Gastroesophageal sphincter (tissue), 4 donors: ENCODE results near the gene SFR1. TPM values are rescaled to one million over a fixed set of nuclear protein-coding genes. Genes with fewer than 3 reads are reported as not detected.

Experiments
- ATAC-seq: fragments of 150-250 bp; one replicate; pipeline ENCODE4 v1.9.1; 2016; ENCODE audit warnings: mild to moderate bottlenecking, moderate library complexity
- H3K27ac ChIP-seq, 4 donors: fragments of 200-600 bp; sonication (generic) in 3 of 4; 1 replicate in 3 of 4; 2 replicates in 1 of 4; pipeline ENCODE4 v1.5.1; 2016 to 2019
- H3K27me3 ChIP-seq: fragments of 200-600 bp; sonication (generic); one replicate; pipeline ENCODE4 v1.5.1; 2019
- H3K36me3 ChIP-seq, 2 donors: fragments of 200-600 bp; sonication (generic); one replicate each; pipeline ENCODE4 v1.5.1; 2019; ENCODE audit warnings: control low read depth in 1 of 2
- H3K4me1 ChIP-seq, 3 donors: fragments of 200-600 bp; sonication (generic); 1 replicate in 2 of 3; 2 replicates in 1 of 3; pipeline ENCODE4 v1.5.1; 2016 to 2019; ENCODE audit warnings: control low read depth in 2 of 3
- H3K4me3 ChIP-seq, 2 donors: fragments of 200-600 bp; sonication (generic); one replicate each; pipeline ENCODE4 v1.5.1; 2019; ENCODE audit warnings: mild to moderate bottlenecking in 1 of 2, moderate library complexity in 1 of 2
- H3K9me3 ChIP-seq, 3 donors: fragments of 200-600 bp; sonication (generic); one replicate each; pipeline ENCODE4 v1.5.1; 2017 to 2019; ENCODE audit warnings: control low read depth in 2 of 3
- CTCF ChIP-seq, 4 experiments: fragments of 200-600 bp in 2 of 4; fragments of 450-650 bp in 2 of 4; sonication (generic) in 1 of 4; IDR thresholded peaks; one replicate each; pipeline ENCODE4 v1.5.1; 2017 to 2019; ENCODE audit warnings: antibody characterized with exemption in 4 of 4, mild to moderate bottlenecking in 2 of 4, moderate library complexity in 2 of 4
- EP300 ChIP-seq: sonication (generic); formaldehyde crosslinking; IDR thresholded peaks from one replicate; pipeline ENCODE4 v1.6.1; 2017; ENCODE audit warnings: antibody characterized with exemption, mild to moderate bottlenecking
- POLR2A ChIP-seq, 2 donors: fragments of 450-650 bp; IDR thresholded peaks; one replicate each; pipeline ENCODE4 v1.6.1; 2017; ENCODE audit warnings: antibody characterized with exemption in 2 of 2, mild to moderate bottlenecking in 2 of 2, moderate library complexity in 1 of 2
- POLR2AphosphoS5 ChIP-seq: sonication (generic); formaldehyde crosslinking; IDR thresholded peaks from one replicate; pipeline ENCODE4 v1.6.1; 2017; ENCODE audit warnings: antibody characterized with exemption
- WGBS, 2 donors: methylation state at CpG; one replicate each; pipeline ENCODE4 v1.1.5; 2018; ENCODE audit warnings: low coverage in 1 of 2; 5-methylcytosine and 5-hydroxymethylcytosine counted together
- total RNA-seq, 4 donors: library from RNA; depleted of rRNA; stranded (reverse); fragments of >200 nt; gene quantifications; one replicate each; pipeline ENCODE4 v1.1.0, GENCODE V29; 2016

SFR1 gene
- total RNA-seq, 4 donors from 2014 or later = 5.3 to 12.7 (median 9.8) TPM

- no peak overlapping the region for H3K4me3 ChIP-seq
- H3K27me3 ChIP-seq = no peaks in the 10 kb centered on the region
- WGBS, 2 donors = 8 to 27% methylated on average over 1 of the region's 1 CpG
- H3K4me1 ChIP-seq = no peaks in the 10 kb centered on the region
- no peak for ATAC-seq
- TF ChIP-seq POLR2AphosphoS5 (no peak), EP300 (no peak), POLR2A (IDR thresholded peaks at IDR 0.05) (no peak), CTCF (IDR thresholded peaks at IDR 0.05) (no peak)
- no peak overlapping the region for H3K27ac ChIP-seq
- no peaks in the 10 kb centered on the region for H3K9me3 ChIP-seq
- no peaks in the 10 kb centered on the region for H3K36me3 ChIP-seq
Measured at GRCh38 chr10:104113376-104113956, 8.5 kb upstream of the SFR1 start.

GRCh38 chr10:104117839-104118323, 4.1 kb upstream of the SFR1 start:
- peaks cover 5 to 16% (median 7%) of the 10 kb centered on the region in 3 donors for H3K4me1 ChIP-seq
- H3K27me3 ChIP-seq = no peaks in the 10 kb centered on the region
- H3K9me3 ChIP-seq = no peaks in the 10 kb centered on the region
- H3K36me3 ChIP-seq = no peaks in the 10 kb centered on the region
- WGBS, 2 donors = 85 to 88% methylated on average over 2 to 4 of the region's 4 CpGs
- no peak for TF ChIP-seq EP300
- TF ChIP-seq CTCF (IDR thresholded peaks at IDR 0.05) = no peak
- TF ChIP-seq POLR2AphosphoS5 = no peak
- TF ChIP-seq POLR2A (IDR thresholded peaks at IDR 0.05) = no peak
- no peak for ATAC-seq
- H3K4me3 ChIP-seq = no peak overlapping the region
- H3K27ac ChIP-seq = no peak overlapping the region

- H3K36me3 ChIP-seq = peaks cover 0 to 4% of the 10 kb centered on the region in 2 donors
- no peaks in the 10 kb centered on the region for H3K9me3 ChIP-seq
- ATAC-seq = no peak
- WGBS, 2 donors = 25 to 89% methylated on average over 3 of the region's 3 CpGs
- peak overlapping the region; percentile 96 to 99 (median 98) for H3K27ac ChIP-seq
- no peaks in the 10 kb centered on the region for H3K27me3 ChIP-seq
- peaks cover 5 to 22% (median 7%) of the 10 kb centered on the region in 3 donors for H3K4me1 ChIP-seq
- H3K4me3 ChIP-seq = no peak overlapping the region
- TF ChIP-seq CTCF (IDR thresholded peaks at IDR 0.05) = no peak
- TF ChIP-seq EP300 = no peak
- no peak for TF ChIP-seq POLR2A (IDR thresholded peaks at IDR 0.05)
- TF ChIP-seq POLR2AphosphoS5 = no peak
Measured at GRCh38 chr10:104119996-104120395, 2.0 kb upstream of the SFR1 start.

GRCh38 chr10:104120512-104120902, 1.5 kb upstream of the SFR1 start:
- ATAC-seq = no peak
- 13 to 21% methylated on average over 2 of the region's 2 CpGs for WGBS, 2 donors
- Histone ChIP-seq H3K4me3 (peak overlapping the region; percentile 71 to 73), H3K9me3 (no peaks in the 10 kb centered on the region), H3K27me3 (no peaks in the 10 kb centered on the region), H3K36me3 (peaks cover 0 to 8% of the 10 kb centered on the region in 2 donors), H3K4me1 (peaks cover 5 to 22% (median 7%) of the 10 kb centered on the region in 3 donors), H3K27ac (peak overlapping the region; percentile 96 to 99 (median 98))
- TF ChIP-seq CTCF (IDR thresholded peaks at IDR 0.05) (no peak), POLR2AphosphoS5 (no peak), EP300 (no peak), POLR2A (IDR thresholded peaks at IDR 0.05) (no peak)

- Histone ChIP-seq H3K36me3 (peaks cover 0 to 13% of the 10 kb centered on the region in 2 donors), H3K4me1 (peaks cover 5 to 22% (median 7%) of the 10 kb centered on the region in 3 donors), H3K27ac (peak overlapping the region; percentile 96 to 99 (median 98)), H3K4me3 (peak overlapping the region; percentile 71 to 73), H3K27me3 (no peaks in the 10 kb centered on the region), H3K9me3 (no peaks in the 10 kb centered on the region)
- WGBS, 2 donors = 0 to 2% methylated on average over 22 to 28 of the region's 28 CpGs
- ATAC-seq = peak; percentile 78
- TF ChIP-seq CTCF (IDR thresholded peaks at IDR 0.05) (no peak), POLR2AphosphoS5 (peak; percentile 67), EP300 (no peak), POLR2A (IDR thresholded peaks at IDR 0.05) (peak in 1 of 2 donors; percentile 5)
Measured at GRCh38 chr10:104120903-104121484, 977 bp upstream of the SFR1 start.
